ES-I3 (cell line): Measurements from ENCODE around the gene RAB30.

Experiments used
- H3K36me3 ChIP-seq: 2 replicates; pipeline ENCODE4 v1.6.1; 2013; ENCODE audit warnings: mild to moderate bottlenecking, low read length, control low read depth, moderate library complexity; ENCODE audit not compliant: insufficient read depth
- H3K4me1 ChIP-seq: 2 replicates; pipeline ENCODE4 v1.6.1; 2013; ENCODE audit warnings: mild to moderate bottlenecking, control low read depth, low read length; ENCODE audit not compliant: insufficient read depth
- H3K9ac ChIP-seq: 2 replicates; pipeline ENCODE4 v1.6.1; 2013; ENCODE audit warnings: low read depth, mild to moderate bottlenecking, low read length, moderate library complexity
- H3K9me3 ChIP-seq: 2 replicates; pipeline ENCODE4 v1.6.1; 2013; ENCODE audit warnings: mild to moderate bottlenecking, low read length, moderate library complexity; ENCODE audit not compliant: control insufficient read depth, insufficient read depth

Gene RAB30

DNA sequence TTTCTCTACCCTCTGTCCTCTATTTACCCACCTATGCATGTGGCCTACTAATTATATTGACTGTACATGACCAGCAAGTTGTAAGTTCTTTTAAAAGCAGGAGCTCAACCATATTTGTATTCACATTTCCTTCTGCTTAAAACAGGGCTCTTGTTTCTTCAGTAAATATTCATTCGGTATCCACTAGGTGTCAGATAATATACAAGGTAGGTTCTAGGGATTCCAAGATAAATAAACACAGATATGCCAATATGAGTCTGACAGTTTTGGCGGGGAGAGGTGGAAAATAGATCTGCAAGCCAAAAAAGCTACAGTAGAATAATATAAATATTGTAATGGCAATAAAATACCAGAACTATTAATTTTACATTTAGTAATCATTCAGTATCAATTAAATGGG, 15.3 kb upstream of the RAB30 start:
- Histone ChIP-seq H3K9ac (no peak overlapping the region), H3K9me3 (no peaks in the 10 kb centered on the region), H3K4me1 (no peaks in the 10 kb centered on the region), H3K36me3 (no peaks in the 10 kb centered on the region; the same call in 1 of the 2 replicates)

GRCh38 chr11:83079820-83080219, 8.1 kb upstream of the RAB30 start:
- Histone ChIP-seq H3K4me1 (no peaks in the 10 kb centered on the region), H3K9ac (no peak overlapping the region), H3K9me3 (no peaks in the 10 kb centered on the region), H3K36me3 (no peaks in the 10 kb centered on the region; the same call in 1 of the 2 replicates)

DNA sequence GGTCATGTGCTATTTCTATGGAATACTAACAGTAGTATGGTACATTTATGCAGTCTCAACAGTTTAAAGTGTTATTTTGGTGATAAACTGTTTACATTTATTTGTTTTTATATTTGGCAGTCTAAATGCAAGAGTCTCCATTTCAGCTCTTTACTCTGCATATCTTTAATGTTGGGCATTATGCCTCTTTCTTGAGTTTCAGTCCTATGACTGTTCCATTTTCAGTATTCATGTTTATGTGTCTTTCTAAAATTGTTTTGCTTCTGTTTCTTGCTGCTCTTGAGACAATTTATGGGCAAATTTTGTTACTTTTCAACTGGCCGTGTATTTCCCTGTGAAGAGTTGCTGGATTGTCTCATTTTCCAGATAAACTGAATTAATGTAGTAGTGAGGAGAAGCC, 6.6 kb upstream of the RAB30 start:
- Histone ChIP-seq H3K9ac (no peak overlapping the region), H3K9me3 (no peaks in the 10 kb centered on the region), H3K36me3 (no peaks in the 10 kb centered on the region; the same call in 1 of the 2 replicates), H3K4me1 (peaks cover 3% of the 10 kb centered on the region)

GRCh38 chr11:83073884-83074283, 2.2 kb upstream of the RAB30 start:
- Histone ChIP-seq H3K36me3 (no peaks in the 10 kb centered on the region), H3K9ac (no peak overlapping the region), H3K4me1 (peaks cover 14% of the 10 kb centered on the region)

GRCh38 chr11:83073258-83073657, 1.6 kb upstream of the RAB30 start:
- Histone ChIP-seq H3K9ac (peak overlapping the region; percentile 82; the same call in 1 of the 2 replicates), H3K9me3 (no peaks in the 10 kb centered on the region), H3K36me3 (no peaks in the 10 kb centered on the region), H3K4me1 (peaks cover 14% of the 10 kb centered on the region)

More at GRCh38 chr11:83073884-83074283, 2.2 kb upstream of the RAB30 start:
- H3K9me3 ChIP-seq, result no peaks in the 10 kb centered on the region

DNA sequence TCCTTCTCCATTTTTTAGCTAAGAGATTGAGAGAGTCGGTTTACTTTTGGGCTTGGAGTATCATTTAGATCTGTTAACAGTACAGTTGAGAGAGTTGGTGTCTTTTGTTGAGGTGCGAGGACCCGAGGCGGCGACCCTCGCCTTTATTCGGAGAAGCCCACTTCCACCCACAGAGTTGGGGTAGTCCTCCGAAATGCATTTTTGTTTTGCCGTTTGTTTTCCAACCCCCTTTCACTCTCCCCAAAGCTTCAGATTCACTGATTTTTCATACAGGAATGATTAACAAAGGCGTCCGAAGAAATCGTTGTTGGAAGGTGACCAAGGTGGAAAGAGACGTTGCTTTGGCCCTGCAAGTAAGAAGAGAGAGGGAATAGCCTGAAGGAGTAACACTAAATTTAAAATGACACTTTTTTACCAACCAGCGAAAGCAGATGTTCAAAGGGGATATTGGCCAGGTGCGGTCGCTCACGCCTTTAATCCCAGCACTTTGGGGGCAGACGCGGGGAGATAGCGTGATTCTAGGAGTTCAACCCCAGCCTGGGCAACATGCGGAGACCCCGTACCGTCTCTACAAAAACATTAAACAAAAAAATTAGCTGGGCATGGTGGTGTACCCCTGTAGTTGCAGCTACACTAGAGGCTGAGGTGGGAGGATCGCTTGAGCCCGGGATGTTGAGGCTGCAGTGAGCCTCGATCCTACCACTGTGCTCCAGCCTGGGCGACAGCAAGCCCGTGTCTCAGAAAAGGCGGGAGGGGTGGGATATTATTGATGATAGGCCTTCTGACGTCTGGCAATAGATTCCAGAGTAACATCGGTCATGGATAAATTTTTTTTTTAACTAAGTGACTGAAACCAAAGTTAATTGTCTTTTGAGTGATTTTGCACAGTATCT, 899 bp upstream of the RAB30 start:
- H3K9ac ChIP-seq, result peak overlapping the region; percentile 82
- H3K36me3 ChIP-seq, result no peaks in the 10 kb centered on the region
- no peaks in the 10 kb centered on the region for H3K9me3 ChIP-seq
- H3K4me1 ChIP-seq, result peaks cover 14% of the 10 kb centered on the region

DNA sequence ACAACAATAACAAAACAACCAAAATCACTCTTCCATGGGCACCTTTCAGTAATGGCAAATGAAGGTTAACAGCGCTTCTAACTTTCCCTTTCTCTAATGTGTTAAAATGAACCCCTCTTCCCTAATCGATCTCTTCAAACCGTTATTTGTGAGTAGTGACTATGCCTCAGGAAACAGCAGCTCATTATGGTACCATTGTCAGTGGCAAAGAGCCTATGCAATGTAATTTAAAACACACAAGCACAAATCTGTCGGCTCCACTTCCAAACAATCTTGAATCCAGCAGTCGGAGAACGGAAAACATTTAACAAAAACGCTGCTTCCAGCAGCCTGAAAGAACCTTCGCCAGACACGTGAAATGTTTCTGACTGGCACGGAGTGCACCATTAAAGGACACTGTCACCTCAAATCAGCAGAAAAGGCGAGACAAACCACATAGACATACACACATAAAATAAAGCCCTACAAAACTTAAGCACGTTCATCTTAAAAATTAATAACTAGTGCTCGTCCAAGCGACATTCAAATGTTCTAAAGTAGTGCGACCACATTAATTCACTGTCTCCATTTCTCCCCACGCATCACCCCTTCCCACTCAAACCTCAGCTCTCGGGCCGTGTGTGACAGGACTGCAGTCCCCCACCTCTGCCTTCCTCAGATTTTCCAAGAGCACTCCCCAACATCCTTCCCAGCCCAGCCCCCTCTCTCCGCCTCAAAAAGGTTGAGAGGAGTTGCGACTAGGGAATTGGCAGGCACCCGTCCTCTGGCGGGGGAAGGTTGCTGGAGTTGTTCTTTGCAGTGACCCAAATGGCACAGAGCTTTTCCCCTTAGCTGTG, 748 bp downstream of the RAB30 start:
- peak overlapping the region; percentile 67 for H3K9ac ChIP-seq
- no peaks in the 10 kb centered on the region for H3K9me3 ChIP-seq
- no peaks in the 10 kb centered on the region for H3K36me3 ChIP-seq
- H3K4me1 ChIP-seq, result peaks cover 14% of the 10 kb centered on the region

DNA sequence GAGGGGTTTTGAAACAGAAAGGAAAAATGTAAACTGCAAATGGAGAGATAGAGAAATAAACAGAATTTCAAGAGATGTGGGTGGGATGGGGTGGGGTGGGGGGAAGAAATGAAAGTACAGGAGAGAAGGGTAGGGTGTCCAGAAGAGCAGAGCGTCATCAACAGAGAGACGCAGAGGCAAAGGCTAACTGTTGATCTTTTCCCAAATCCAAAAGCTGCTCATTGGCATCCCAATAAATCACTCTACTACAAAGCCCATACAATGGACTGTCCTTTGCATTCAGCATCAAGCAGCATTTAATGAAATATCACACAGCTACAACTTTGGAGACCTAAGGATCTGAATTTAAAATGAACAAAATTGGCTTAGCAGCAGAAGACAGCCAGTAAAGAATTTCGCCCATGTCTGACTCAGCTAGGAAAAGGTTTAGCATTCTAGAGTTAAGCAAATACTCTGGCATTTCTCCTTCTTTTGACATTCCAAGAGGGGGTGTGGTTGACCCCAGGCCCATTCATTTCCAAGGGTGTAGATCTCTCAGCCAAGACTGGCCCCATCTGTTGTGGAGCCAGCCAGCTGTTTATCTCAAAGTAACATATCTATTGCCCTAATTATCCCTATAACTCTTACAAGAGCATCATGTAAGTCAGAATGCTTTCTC, 1.5 kb downstream of the RAB30 start:
- Histone ChIP-seq H3K4me1 (peaks cover 14% of the 10 kb centered on the region), H3K9ac (peak overlapping the region; percentile 67; the same call in 1 of the 2 replicates), H3K9me3 (no peaks in the 10 kb centered on the region), H3K36me3 (no peaks in the 10 kb centered on the region)

DNA sequence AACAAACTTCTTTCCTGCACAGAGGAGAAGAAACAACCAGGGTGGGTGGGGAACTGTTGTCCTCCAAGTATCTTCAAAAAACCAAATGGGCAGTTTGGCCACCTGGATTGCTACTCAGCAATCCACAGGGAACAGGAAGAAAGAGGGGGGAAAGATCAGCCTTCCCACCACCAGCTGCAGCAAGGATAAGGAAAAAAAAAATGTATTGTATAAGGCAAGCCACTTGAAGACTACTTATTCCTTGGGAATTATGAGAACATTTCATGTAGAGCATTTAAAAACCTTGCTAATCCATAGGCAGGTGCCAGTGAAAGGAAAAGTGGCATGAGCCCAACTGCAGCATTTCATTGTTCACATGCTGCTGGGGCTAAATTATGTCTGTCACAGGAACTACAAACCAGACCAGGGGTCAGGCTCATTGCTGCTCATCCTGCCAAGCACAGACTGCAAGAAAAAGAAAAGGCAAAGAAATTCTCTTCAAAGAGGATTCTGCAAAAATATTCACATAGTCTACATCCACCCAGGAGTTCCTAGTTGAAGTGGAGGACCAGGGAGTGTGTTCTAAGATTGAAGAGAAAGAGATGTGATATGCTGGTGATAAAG, 2.2 kb downstream of the RAB30 start:
- Histone ChIP-seq H3K9me3 (no peaks in the 10 kb centered on the region), H3K9ac (no peak overlapping the region), H3K4me1 (peaks cover 14% of the 10 kb centered on the region), H3K36me3 (no peaks in the 10 kb centered on the region)

DNA sequence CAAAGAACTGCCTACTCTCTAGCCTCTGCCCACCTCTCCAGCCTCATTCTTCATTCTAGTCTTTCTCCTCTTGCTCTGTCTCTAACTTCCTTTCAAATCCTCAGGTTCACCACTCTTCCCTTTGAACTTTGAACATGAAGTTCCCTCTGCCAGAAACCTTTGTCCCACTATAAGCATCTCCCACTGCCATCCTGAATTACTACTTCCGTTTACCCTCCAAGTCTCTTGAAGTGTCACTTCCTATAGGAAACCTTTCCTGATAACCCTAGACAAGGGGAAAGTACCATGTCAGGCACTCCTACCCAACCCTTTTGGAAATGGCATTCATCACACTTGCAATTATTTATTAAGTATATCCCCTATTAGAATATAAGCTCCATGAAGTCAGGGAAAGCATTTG, 3.1 kb downstream of the RAB30 start:
- H3K4me1 ChIP-seq, result peaks cover 16% of the 10 kb centered on the region

GRCh38 chr11:83064011-83064410, 7.7 kb downstream of the RAB30 start:
- H3K9me3 ChIP-seq, result no peaks in the 10 kb centered on the region
- H3K36me3 ChIP-seq, result no peaks in the 10 kb centered on the region
- H3K9ac ChIP-seq, result no peak overlapping the region
- H3K4me1 ChIP-seq, result peaks cover 14% of the 10 kb centered on the region

More for the DNA sequence above, 3.1 kb downstream of the RAB30 start:
- no peak overlapping the region for H3K9ac ChIP-seq
- H3K36me3 ChIP-seq, result no peaks in the 10 kb centered on the region
- no peaks in the 10 kb centered on the region for H3K9me3 ChIP-seq

DNA sequence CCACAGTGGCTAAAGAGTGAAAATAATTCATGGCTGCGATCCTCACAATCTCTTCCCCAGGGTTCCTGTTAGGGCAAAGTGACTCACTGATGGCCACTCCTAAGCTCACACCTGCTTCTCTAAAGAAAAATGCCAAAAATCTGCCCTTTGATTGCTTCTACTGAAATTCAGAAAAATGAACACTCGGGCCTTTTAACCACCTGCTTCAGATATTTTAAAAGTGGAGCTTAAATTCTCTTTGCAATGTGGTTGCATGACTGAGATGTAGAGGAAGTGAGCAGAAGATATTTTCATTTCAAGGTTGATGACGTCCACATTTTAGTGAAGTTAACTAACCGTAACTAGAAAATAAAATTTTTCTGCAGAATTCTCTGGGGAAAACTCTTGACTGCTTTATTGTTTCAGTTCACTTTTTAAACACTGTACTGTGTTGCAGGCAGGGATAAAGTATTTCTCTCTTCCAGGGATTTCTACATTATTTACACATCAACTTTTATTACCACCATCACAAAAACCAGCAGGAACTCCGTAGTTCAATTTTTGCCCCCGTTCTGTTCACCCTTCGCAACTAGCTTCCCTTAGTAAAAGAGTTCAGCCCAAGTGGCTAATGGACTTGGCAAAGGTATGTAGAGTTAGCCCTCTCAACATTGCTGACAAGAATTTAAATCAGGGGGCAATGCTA, 8.5 kb downstream of the RAB30 start:
- Histone ChIP-seq H3K9me3 (no peaks in the 10 kb centered on the region), H3K9ac (no peak overlapping the region), H3K36me3 (no peaks in the 10 kb centered on the region), H3K4me1 (peaks cover 13% of the 10 kb centered on the region; the same call in 1 of the 2 replicates)

GRCh38 chr11:83061883-83062282, 9.8 kb downstream of the RAB30 start:
- Histone ChIP-seq H3K9me3 (no peaks in the 10 kb centered on the region), H3K4me1 (peaks cover 20% of the 10 kb centered on the region), H3K36me3 (no peaks in the 10 kb centered on the region), H3K9ac (no peak overlapping the region)
